ENCODE measurements around the gene CNTNAP2.

GRCh38 chr7:147992698-147993097 lies 1876.1 kb downstream of the CNTNAP2 start:
- TF ChIP-seq GATA3 (IDR thresholded peaks at IDR 0.05; ENCODE audit: low read depth, low read length) (no peak), GATA2 (IDR thresholded peaks at IDR 0.05; ENCODE audit: low read depth, low read length) (no peak)
